Dermis blood vessel endothelial cell (primary cell): ENCODE data around the gene DNAJB13. TPM values are rescaled to one million over a fixed set of nuclear protein-coding genes. Genes with fewer than 3 reads are reported as not detected.

Experiments
- DNase-seq: peaks from one replicate; pipeline ENCODE4 v3.0.0; 2010
- total RNA-seq: library from RNA; depleted of rRNA; stranded (reverse); fragments of >200 nt; gene quantifications from 2 replicates; pipeline ENCODE4 v1.2.3, GENCODE V29; 2014

DNAJB13 gene
- total RNA-seq, 1 donor from 2014 or later, result not detected

- no peak for DNase-seq
Observed at GRCh38 chr11:73956876-73957653, 6.2 kb downstream of the DNAJB13 start.

GRCh38 chr11:73957654-73958361, 7.0 kb downstream of the DNAJB13 start:
- DNase-seq, result no peak

GRCh38 chr11:73958521-73959141, 7.8 kb downstream of the DNAJB13 start:
- DNase-seq, result no peak

GRCh38 chr11:73961321-73961720, 10.5 kb downstream of the DNAJB13 start:
- no peak for DNase-seq

GRCh38 chr11:73962101-73962705, 11.4 kb downstream of the DNAJB13 start:
- no peak for DNase-seq

- DNase-seq, result no peak
Observed at GRCh38 chr11:73963861-73964260, 13.0 kb downstream of the DNAJB13 start.

- DNase-seq, result no peak
Observed at GRCh38 chr11:73965076-73965763, 14.4 kb downstream of the DNAJB13 start.

- no peak for DNase-seq
Observed at GRCh38 chr11:73965764-73966121, 14.9 kb downstream of the DNAJB13 start.

GRCh38 chr11:73968356-73968966, 17.6 kb downstream of the DNAJB13 start:
- no peak for DNase-seq

GRCh38 chr11:73969091-73969490, 18.3 kb downstream of the DNAJB13 start:
- DNase-seq, result no peak

- no peak for DNase-seq
Observed at GRCh38 chr11:73969991-73970800, 19.4 kb downstream of the DNAJB13 start.

GRCh38 chr11:73971175-73971719, 20.4 kb downstream of the DNAJB13 start:
- no peak for DNase-seq

GRCh38 chr11:73972187-73972586, 21.4 kb downstream of the DNAJB13 start:
- DNase-seq, result no peak

- DNase-seq, result no peak
Observed at GRCh38 chr11:73972620-73973449, 22.0 kb downstream of the DNAJB13 start.

- DNase-seq, result no peak
Observed at GRCh38 chr11:73974604-73975478, 24.0 kb downstream of the DNAJB13 start.

GRCh38 chr11:73975479-73975757, 24.6 kb downstream of the DNAJB13 start:
- no peak for DNase-seq

GRCh38 chr11:73976451-73977151, 25.8 kb downstream of the DNAJB13 start:
- DNase-seq, result no peak

GRCh38 chr11:73977856-73978519, 27.2 kb downstream of the DNAJB13 start:
- DNase-seq, result no peak
